GM21825 (cell line): ENCODE data around the gene ACP4.
"Not testable (repeated sequence)": the region's sequence is repeated elsewhere in the genome, so short reads cannot be mapped to it uniquely, and the experiment has no call there.

Experiments
- ATAC-seq: cut with Tn5 transposase; IDR thresholded peaks from one replicate; pipeline ENCODE4 v1.9.1; 2021; ENCODE audit warnings: mild to moderate bottlenecking, moderate library complexity; ENCODE audit not compliant: unreplicated experiment

ACP4 gene

DNA sequence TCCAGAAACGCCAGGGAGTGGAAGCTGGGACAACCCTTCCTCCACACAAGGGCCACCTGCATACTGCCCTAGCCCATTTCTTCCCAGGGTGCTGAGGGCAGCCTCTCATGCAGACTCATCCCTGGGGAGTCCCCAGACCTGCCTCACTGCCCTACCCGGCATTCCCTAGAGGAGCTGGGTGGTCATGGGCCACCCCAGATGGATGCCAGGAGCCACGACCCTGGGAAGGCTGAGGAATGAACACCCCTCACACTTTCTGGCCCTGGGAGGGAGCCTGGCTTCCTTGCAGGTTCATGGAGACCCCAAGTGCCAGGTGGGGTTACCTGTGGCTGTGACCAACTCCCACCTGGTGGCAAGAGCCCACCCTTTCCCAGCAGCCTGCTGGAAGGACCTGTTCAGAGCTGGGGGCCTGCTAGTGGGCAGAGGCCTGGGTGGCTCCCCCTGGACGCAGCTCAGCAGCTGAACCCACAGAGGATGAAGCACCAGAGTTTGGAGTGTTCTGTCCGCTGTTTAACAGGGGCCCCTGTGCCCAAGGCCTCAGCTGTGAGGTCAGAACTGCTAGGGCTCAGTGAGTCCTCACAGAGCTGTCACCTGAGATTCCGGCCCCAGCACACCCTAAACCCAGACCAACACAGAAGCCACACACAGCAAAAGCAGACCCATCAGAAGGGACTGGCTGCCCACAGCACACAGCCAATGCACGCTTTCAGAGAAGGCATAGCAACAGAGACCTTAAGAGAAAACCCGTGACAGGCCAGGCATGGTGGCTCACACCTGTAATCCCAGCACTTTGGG lies 6.6 kb downstream of the ACP4 start:
- ATAC-seq: no peak

DNA sequence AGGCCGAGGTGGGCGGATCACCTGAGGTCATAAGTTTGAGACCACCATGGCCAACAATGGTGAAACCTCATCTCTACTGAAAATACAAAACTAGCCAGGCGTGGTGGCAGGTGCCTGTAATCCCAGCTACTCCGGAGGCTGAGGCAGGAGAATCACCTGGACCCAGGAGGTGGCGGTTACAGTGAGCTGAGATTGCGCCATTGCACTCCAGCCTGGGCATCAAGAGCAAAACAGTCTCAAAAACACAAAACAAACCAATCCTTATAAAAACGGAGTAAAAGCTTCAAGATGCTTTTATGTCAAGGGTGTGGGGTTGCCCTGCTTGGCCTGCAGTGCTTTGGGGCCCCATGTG lies 7.2 kb downstream of the ACP4 start:
- no peak for ATAC-seq

DNA sequence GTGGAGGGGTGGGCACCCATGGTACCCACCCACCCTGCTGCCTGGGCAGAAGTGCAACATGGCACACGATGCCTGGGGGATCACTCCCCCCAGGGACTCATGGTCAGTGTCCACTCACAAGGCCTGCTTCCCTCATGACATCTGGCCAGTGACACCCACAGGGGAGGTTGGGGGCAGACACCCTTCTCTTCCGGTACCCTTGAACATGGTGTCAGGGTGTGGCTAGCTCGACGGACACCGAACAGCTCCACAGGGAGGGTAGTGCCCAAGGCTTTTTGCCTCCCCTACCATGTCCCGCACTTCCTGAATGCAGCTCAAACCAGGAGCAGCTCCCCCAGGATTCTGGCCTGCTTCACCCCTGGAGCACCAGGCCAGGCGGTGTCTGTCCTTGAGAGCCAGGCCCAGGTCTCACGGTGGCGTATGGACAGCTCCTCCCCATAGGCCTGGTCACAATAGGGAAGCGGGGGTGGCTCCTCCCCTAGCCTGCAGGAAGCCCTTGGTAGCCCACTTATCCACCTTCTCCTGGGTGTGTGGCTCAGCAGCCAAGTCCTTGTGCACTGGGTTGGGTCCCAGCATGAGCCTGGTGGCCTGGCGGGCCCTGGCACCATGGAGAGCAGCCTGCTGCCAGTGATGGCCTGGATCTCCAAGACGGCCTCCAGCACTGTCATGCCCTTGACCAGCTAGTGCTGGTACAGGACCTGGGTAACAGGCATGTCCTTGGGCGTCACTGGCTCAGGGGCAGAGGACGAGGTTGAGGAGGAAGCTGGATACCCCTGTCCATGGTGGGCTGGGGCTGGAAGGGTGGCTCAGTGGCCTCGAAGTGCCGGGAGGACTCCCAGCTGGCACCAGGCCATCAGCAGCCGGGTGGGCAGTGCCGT lies 7.8 kb downstream of the ACP4 start:
- ATAC-seq: no peak

DNA sequence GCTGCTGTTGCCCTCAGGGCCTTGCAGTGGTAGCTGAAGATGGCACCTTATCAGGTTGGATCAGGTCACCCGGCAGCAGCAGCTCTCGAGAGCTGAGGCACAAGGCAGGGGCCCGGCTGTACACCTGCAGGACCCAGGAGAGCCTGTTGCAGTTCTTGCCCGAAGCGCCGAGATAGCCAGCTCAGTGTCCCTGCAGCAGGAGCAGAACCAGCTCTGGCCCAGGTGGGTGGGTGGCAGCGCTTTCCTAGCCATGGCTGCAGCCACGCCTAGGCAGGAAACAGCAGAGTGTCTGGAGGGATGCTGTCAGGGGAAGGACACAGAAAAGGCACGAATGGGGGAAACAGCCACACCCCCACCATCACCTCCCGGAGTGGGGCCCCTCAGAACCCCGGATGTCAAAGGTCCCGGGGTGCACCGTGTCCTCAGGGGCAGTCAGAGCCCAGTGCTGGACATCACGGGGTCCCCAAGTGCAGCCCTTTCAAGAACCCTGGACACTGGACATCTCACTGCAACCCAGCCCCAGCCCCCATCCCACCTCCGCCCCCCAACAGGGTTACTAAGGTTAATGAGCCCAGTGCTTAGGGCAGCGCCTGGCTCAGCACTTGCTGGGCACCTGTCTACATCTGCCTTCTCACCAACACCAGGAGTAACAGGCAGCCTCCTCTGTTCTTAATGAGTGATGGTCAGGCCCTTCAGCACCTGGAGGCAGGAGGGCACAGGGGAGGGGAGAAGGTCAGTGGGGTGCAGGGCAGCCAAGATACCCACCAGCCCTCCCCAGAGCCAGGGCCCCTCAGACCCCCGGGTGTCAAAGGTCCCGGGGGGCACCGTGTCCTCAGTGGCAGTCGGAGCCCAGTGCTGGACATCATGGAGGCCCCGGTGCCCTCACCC lies 8.7 kb downstream of the ACP4 start:
- no peak for ATAC-seq

- ATAC-seq: no peak
These were observed 9.3 kb downstream of the ACP4 start for GRCh38 chr19:50799547-50799851.

- ATAC-seq: no peak
These were observed 10.9 kb downstream of the ACP4 start for GRCh38 chr19:50801107-50801506.

DNA sequence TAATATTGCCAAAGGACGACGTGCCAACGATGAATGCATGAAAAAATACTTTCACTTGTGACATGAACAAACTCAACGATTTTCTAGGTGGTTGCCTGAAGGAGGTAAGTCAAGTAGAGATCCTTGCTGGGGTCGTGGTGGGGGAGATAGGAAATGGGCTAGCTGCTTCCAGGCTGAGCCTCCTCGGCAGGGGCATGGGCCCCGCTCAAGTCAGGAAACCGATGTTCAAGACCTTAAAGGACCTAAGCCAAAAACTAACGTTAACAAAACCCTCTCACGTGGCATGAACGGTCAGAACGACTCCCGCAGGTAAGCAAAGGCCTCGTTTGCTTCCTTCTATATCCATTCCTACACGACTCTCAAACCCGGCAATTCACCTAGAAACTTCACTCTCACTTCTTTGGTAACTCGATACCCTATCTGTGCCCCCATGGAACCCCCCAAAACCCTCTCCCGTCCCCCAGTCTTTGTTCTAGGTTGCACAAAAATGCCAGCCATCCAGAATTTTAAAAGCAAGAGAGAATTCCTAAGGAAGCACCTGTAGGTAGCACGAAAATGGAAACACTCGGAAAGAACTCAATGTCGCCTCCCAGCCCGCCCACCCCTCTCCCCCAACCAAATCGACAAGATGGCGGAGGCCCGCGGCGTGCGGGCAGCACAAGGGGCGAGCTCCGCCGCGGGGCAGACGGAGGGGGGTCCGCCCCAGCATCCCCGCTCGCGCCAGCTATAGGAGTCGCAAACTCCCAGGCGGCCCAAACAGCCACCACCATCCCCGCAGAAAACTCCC lies 13.6 kb downstream of the ACP4 start:
- ATAC-seq: peak; percentile 14

GRCh38 chr19:50804420-50805272 lies 14.4 kb downstream of the ACP4 start:
- ATAC-seq: peak; percentile 92

GRCh38 chr19:50808856-50809255 lies 18.6 kb downstream of the ACP4 start:
- ATAC-seq: no peak

GRCh38 chr19:50811622-50812238 lies 21.5 kb downstream of the ACP4 start:
- not testable (repeated sequence) for ATAC-seq

DNA sequence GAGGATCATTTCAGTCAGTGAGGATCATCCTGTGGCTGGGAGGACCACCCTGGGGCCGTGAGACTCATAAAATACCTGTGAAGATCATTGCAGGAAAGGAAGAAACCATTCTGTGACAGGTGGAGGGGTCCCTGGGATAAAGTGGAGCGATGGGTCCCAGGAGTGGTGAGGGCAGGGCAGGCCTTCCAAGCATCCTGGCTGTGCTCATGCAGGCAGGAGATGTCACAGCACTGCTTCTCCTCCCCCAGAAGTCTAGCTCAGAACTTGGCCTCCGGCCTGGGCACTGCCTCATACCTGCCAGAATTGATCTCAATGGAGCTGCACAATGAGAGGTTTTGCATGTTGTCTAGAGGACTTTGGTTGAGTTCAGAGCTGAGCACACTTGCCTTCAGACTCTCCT lies 22.3 kb downstream of the ACP4 start:
- no peak for ATAC-seq

DNA sequence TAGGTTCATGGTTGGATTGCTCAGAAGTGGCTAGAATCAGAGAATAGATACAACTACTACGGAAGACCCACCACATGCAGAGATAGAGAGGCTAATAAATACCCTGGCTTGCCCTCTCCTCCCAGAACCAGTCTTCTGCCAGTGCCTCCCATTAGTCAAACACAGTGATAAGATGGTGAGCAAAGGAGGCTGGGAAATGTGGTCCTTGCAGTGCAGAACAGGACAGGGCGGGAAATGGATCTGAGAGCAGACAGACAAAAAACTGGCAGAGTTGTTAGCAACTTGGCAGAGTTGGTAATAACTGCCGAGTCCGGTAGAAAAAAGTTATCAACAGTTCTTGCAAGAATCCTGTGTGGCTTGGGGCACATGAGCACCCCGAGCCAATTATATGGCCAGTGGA lies 24.7 kb downstream of the ACP4 start:
- no peak for ATAC-seq

DNA sequence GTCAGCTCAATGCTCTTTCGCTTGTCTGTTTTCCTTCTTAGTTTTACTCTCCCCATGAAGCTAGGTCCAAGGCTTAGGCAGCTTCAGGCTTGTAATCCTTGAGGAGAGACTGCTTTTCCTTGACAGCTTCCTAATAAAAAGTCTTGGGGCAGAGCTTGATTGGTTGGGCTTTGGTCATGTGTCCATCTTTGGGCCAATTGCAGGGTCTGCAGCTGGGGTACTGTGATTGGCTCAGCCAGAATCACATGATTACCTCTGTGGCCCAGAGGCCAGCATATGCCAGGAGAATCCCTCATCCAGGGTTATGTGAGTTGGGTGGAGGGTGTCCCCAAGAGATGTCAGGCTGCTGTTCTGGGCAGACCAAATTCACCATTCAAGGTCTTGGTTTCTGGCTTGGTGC lies 25.2 kb downstream of the ACP4 start:
- ATAC-seq: no peak

DNA sequence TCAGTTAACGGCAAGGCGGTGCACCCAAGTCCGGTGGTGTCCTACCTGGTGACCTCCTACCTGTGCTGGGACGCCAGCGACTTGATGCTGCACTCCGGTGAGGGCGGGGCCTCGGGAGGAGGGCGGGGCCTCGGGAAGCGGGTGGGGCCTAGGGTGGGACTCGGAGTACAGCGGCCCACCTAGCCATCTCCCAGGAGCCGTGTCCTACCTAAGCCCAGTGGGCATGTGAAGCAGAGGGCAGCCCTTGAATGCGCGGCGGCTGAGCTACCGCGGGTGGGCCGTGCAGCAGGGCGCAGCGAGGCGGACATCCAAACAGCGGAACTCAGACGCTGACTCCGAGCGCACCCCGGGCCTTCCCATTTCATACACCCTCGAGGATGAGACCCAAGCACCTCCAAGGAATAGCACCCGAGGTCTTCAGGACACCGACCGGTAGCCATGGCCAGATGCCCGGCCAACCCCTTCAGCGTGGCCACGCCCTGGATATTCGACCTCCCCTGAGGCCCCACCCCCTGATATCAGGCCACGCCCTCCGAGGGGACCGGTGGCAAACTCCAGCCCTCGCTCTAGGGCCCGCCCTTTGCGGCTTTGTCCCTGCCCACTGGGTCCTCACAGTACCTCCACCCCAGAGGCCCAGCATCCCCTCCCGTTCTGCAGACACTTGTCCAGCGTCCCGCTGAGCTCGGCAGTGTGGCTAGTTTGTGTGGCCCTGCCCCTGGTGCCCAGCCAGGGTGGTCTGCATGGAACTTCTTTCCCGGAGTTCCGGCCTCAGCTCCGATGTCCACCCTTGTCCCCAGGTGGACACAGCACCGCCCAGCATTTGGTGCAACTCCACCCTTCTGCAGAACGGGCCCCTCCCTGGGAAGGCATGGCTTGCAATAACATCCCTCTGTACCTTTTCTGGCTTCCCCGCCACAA lies 28.0 kb downstream of the ACP4 start:
- ATAC-seq: peak; percentile 52

DNA sequence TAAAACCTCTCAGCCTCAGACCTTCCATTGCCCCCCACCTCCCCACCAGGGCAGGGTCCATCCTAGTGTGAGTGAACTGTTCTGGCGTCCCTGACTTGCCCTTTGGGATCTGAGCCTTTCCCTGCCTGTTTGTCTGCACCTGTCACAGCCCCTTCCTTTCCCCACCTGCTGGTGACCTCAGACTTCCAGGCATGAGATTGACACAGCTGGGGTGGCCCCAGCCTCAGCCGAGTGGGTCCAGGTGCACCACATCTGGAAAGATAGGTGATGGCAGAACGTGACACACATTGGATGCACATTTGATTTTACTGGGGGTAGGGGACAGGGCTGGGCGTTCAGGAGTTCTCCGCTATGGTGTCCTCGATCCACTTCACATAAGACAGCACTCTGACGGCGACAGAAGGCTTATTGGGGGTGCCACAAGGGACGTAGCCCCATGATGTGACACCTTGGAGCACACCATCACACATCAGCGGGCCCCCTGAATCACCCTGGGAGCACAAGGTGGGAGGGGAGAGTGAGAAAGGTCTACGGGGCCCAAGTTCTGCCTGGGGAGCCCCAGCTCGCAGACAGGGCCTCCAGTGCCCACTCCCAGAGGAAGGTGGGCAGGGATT lies 28.8 kb downstream of the ACP4 start:
- ATAC-seq: no peak

DNA sequence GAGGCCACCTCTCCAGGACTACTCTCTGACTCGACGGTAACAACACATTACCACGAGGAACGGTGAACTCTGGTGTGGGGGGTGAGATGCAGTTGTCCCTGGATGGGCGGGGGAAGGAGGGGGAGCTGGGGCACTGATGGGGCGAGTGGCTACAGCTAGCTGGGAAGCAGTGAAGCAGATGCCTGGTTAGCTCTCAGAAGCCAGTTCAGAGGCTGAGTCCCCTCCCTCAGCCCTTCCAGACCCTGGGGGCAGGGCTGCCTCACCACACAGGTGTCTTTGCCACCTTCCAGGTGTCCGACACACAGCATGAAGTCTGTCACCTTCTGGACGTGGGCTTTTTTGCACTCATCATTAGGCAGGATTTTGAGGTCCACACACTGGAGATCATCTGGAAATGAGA lies 29.4 kb downstream of the ACP4 start:
- no peak for ATAC-seq

GRCh38 chr19:50820086-50820485 lies 29.9 kb downstream of the ACP4 start:
- no peak for ATAC-seq
